ENCODE measurements around the gene GLRA3. TPM values are rescaled to one million over a fixed set of nuclear protein-coding genes. Genes with fewer than 3 reads are reported as not detected.

The GLRA3 gene
- total RNA-seq, 2 experiments from 2014 or later, result not detected

GRCh38 chr4:174853629-174854028, 24.6 kb upstream of the GLRA3 start:
- no peak for ATAC-seq
- Mint-ChIP-seq H3K36me3 (no peaks in the 10 kb centered on the region), H3K27ac (no peak overlapping the region), H3K4me3 (no peak overlapping the region), H3K27me3 (no peaks in the 10 kb centered on the region), H3K9me3 (ENCODE audit: low read depth) (no peaks in the 10 kb centered on the region), H3K4me1 (no peaks in the 10 kb centered on the region)
- CTCF ChIA-PET, result no interaction called here
- no peak for DNase-seq

DNA sequence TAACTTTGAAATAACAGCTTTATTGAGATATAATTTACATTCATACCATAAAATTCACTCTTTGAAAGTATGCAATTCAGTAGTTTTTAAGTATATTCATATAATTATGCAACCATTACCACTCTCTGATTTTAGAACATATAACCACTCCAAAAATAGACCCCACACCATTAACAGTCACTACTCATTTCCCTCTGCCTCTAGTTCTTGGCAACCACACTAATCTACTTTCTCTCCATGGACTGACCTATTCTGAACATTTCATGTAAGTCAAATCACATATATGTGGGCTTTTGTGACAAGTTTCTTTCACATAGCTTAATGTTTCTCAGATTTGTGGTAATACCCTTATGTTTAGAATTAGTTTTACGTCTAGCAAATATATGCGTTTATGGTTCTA, 19.5 kb upstream of the GLRA3 start:
- Mint-ChIP-seq H3K4me1 (no peaks in the 10 kb centered on the region), H3K9me3 (ENCODE audit: low read depth) (peaks cover 4% of the 10 kb centered on the region), H3K27ac (no peak overlapping the region), H3K36me3 (no peaks in the 10 kb centered on the region), H3K4me3 (no peak overlapping the region), H3K27me3 (no peaks in the 10 kb centered on the region)
- DNase-seq (no peak), ATAC-seq (no peak)
- CTCF ChIA-PET, result no interaction called here

- peaks cover 4% of the 10 kb centered on the region for H3K9me3 Mint-ChIP-seq (ENCODE audit: low read depth)
- H3K36me3 Mint-ChIP-seq, result no peaks in the 10 kb centered on the region
- CTCF ChIA-PET, result no interaction called here
- H3K27ac Mint-ChIP-seq, result no peak overlapping the region
- DNase-seq (no peak), ATAC-seq (no peak)
- no peaks in the 10 kb centered on the region for H3K27me3 Mint-ChIP-seq
- no peaks in the 10 kb centered on the region for H3K4me1 Mint-ChIP-seq
- H3K4me3 Mint-ChIP-seq, result no peak overlapping the region
These were observed 18.9 kb upstream of the GLRA3 start for GRCh38 chr4:174847801-174848427.

DNA sequence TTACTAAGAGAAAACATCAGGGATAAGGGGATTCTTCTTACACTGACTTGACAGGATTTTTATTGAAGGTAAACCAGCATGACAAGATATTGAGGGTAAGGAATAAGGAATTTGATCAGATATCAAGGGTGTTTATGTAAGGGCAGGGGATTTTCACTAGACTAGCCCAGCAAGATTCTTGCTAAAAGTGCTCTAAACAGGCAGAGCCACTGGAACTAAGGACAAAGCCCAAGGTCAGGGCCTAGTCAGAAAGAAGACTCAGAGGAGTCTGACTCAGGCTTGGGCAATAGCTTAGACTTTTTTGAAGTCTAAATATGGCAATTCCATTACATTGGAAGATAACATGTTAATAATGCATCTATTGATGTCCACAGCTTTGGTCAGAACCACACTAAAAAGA, 6.5 kb upstream of the GLRA3 start:
- CTCF ChIA-PET, result no interaction called here
- peaks cover 3% of the 10 kb centered on the region for H3K9me3 Mint-ChIP-seq (ENCODE audit: low read depth)
- H3K27ac Mint-ChIP-seq, result no peak overlapping the region
- DNase-seq, result no peak
- H3K27me3 Mint-ChIP-seq, result no peaks in the 10 kb centered on the region
- H3K4me1 Mint-ChIP-seq, result no peaks in the 10 kb centered on the region
- ATAC-seq, result no peak
- H3K4me3 Mint-ChIP-seq, result no peak overlapping the region
- H3K36me3 Mint-ChIP-seq, result no peaks in the 10 kb centered on the region

GRCh38 chr4:174834477-174834876, 5.4 kb upstream of the GLRA3 start:
- H3K9me3 Mint-ChIP-seq (ENCODE audit: low read depth), result peaks cover 3% of the 10 kb centered on the region

GRCh38 chr4:174826660-174827059, 2.4 kb downstream of the GLRA3 start:
- ATAC-seq, result no peak
- Mint-ChIP-seq H3K36me3 (peaks cover 2% of the 10 kb centered on the region), H3K4me3 (no peak overlapping the region), H3K4me1 (peaks cover 3% of the 10 kb centered on the region), H3K27ac (no peak overlapping the region), H3K27me3 (peaks cover 7% of the 10 kb centered on the region), H3K9me3 (ENCODE audit: low read depth) (peaks cover 5% of the 10 kb centered on the region)
- CTCF ChIA-PET, result interaction anchor here (0.6 kb wide), 1 partner anchor 56 kb away, joined by 4 read pairs; no protein-coding TSS in a partner anchor
- DNase-seq, result no peak

More at GRCh38 chr4:174834477-174834876, 5.4 kb upstream of the GLRA3 start:
- ATAC-seq, result no peak
- no peaks in the 10 kb centered on the region for H3K4me1 Mint-ChIP-seq
- no peak overlapping the region for H3K27ac Mint-ChIP-seq
- H3K4me3 Mint-ChIP-seq, result no peak overlapping the region
- no peaks in the 10 kb centered on the region for H3K36me3 Mint-ChIP-seq
- DNase-seq, result no peak
- CTCF ChIA-PET, result no interaction called here
- H3K27me3 Mint-ChIP-seq, result peaks cover 2% of the 10 kb centered on the region

GRCh38 chr4:174815282-174815681, 13.8 kb downstream of the GLRA3 start:
- Mint-ChIP-seq H3K4me3 (no peak overlapping the region), H3K27ac (no peak overlapping the region), H3K9me3 (ENCODE audit: low read depth) (peaks cover 3% of the 10 kb centered on the region), H3K27me3 (no peaks in the 10 kb centered on the region), H3K36me3 (no peaks in the 10 kb centered on the region), H3K4me1 (no peaks in the 10 kb centered on the region)
- CTCF ChIA-PET, result no interaction called here
- ATAC-seq (no peak), DNase-seq (no peak)

GRCh38 chr4:174813292-174813691, 15.8 kb downstream of the GLRA3 start:
- no peaks in the 10 kb centered on the region for H3K4me1 Mint-ChIP-seq
- H3K4me3 Mint-ChIP-seq, result no peak overlapping the region
- H3K9me3 Mint-ChIP-seq (ENCODE audit: low read depth), result peaks cover 3% of the 10 kb centered on the region
- DNase-seq, result no peak
- CTCF ChIA-PET, result no interaction called here
- no peaks in the 10 kb centered on the region for H3K36me3 Mint-ChIP-seq
- H3K27ac Mint-ChIP-seq, result no peak overlapping the region
- ATAC-seq, result no peak
- H3K27me3 Mint-ChIP-seq, result no peaks in the 10 kb centered on the region

GRCh38 chr4:174810834-174811233, 18.2 kb downstream of the GLRA3 start:
- CTCF ChIA-PET, result no interaction called here

DNA sequence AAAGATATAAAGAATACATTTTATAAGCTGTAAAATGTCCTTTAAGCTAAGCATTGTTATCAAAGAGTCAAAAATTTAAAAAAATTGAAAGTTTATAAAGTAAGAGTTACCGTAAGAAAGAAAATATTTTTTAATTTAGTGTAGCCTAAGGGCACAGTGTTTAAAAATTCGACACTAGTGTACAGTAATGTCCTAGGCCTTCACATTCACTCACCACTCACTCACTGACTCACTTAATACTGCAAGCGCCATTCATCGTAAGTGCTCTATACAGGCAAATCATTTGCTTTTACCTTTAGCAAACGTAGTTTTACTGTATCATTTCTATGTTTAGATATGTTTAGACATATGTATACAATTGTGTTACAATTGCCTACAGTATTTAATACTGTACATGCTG, 20.2 kb downstream of the GLRA3 start:
- CTCF ChIA-PET, result no interaction called here
- Mint-ChIP-seq H3K36me3 (no peaks in the 10 kb centered on the region), H3K4me3 (no peak overlapping the region), H3K9me3 (ENCODE audit: low read depth) (no peaks in the 10 kb centered on the region), H3K27ac (no peak overlapping the region), H3K27me3 (no peaks in the 10 kb centered on the region), H3K4me1 (no peaks in the 10 kb centered on the region)
- DNase-seq (no peak), ATAC-seq (no peak)

More at GRCh38 chr4:174810834-174811233, 18.2 kb downstream of the GLRA3 start:
- ATAC-seq (no peak), DNase-seq (no peak)
- Mint-ChIP-seq H3K4me3 (no peak overlapping the region), H3K27me3 (no peaks in the 10 kb centered on the region), H3K36me3 (no peaks in the 10 kb centered on the region), H3K9me3 (ENCODE audit: low read depth) (peaks cover 3% of the 10 kb centered on the region), H3K27ac (no peak overlapping the region), H3K4me1 (no peaks in the 10 kb centered on the region)

GRCh38 chr4:174808119-174808518, 20.9 kb downstream of the GLRA3 start:
- no peak for DNase-seq
- no peaks in the 10 kb centered on the region for H3K27me3 Mint-ChIP-seq
- no peak overlapping the region for H3K27ac Mint-ChIP-seq
- no peak overlapping the region for H3K4me3 Mint-ChIP-seq
- no peaks in the 10 kb centered on the region for H3K9me3 Mint-ChIP-seq (ENCODE audit: low read depth)
- CTCF ChIA-PET, result no interaction called here
- H3K36me3 Mint-ChIP-seq, result no peaks in the 10 kb centered on the region
- ATAC-seq, result no peak
- H3K4me1 Mint-ChIP-seq, result no peaks in the 10 kb centered on the region

DNA sequence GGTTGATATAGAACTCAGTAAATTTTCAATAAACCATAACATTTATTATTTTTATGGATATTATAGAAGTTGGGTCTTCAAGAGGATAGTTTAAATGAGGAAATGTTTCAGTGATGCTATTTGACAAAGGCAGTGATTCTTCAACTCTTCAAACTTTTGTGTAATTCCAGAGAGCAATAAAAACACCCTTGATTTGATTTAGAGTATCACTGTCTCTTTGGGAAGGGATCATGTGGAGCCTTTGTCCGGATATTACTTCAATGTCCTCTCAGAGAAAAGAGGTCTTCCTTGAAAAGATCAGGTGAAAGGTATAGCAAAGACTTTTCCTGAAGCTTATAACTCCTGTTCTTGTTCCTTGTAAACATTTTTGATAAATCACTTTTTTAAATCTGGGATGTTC, 23.3 kb downstream of the GLRA3 start:
- Mint-ChIP-seq H3K4me1 (no peaks in the 10 kb centered on the region), H3K27ac (no peak overlapping the region), H3K36me3 (no peaks in the 10 kb centered on the region), H3K9me3 (ENCODE audit: low read depth) (no peaks in the 10 kb centered on the region), H3K27me3 (no peaks in the 10 kb centered on the region), H3K4me3 (no peak overlapping the region)
- CTCF ChIA-PET, result no interaction called here
- DNase-seq, result no peak
- ATAC-seq, result no peak

DNA sequence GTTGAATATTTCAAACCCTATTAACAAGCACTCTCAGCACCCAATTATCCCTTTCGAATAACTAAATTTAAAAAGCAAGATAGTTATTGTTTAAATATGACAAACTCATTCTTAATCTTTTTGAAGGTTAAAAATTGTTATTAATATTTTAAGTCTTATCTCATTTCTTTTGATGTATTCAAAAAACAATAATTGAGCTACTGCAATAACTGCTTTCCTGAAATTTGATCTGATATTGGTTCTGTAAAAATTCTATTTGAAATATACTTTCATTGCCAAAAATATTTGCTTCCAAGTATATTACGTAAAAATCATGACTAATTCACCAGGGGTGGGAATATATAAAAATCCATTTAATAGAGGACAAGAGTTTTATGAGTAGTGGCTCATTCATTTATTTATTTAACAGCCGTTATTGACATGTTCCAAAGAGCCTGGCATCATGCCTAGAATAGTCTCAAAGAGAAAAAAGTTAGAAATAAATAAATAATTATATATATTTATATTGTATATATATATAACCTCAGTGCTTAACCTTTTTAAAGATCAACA, 34.4 kb downstream of the GLRA3 start:
- Mint-ChIP-seq H3K27ac (no peak overlapping the region), H3K36me3 (no peaks in the 10 kb centered on the region), H3K27me3 (no peaks in the 10 kb centered on the region), H3K4me1 (no peaks in the 10 kb centered on the region), H3K9me3 (ENCODE audit: low read depth) (no peaks in the 10 kb centered on the region), H3K4me3 (no peak overlapping the region)
- ATAC-seq (no peak), DNase-seq (no peak)
- CTCF ChIA-PET, result no interaction called here

- H3K27me3 Mint-ChIP-seq, result no peaks in the 10 kb centered on the region
- H3K4me3 Mint-ChIP-seq, result no peak overlapping the region
- ATAC-seq, result no peak
- H3K27ac Mint-ChIP-seq, result no peak overlapping the region
- no peak for DNase-seq
- H3K36me3 Mint-ChIP-seq, result no peaks in the 10 kb centered on the region
- CTCF ChIA-PET, result no interaction called here
- H3K9me3 Mint-ChIP-seq (ENCODE audit: low read depth), result no peaks in the 10 kb centered on the region
- no peaks in the 10 kb centered on the region for H3K4me1 Mint-ChIP-seq
These were observed 39.4 kb downstream of the GLRA3 start for GRCh38 chr4:174789657-174790056.

Data from activated CD8-positive, alpha-beta memory T cell treated with anti-CD3 and anti-CD28 coated beads, Interleukin-2, amount 10 ng/mL, durations not matched to agents 7 days and 5 days (primary cell).